ENCODE measurements around the gene LAMC3. TPM values are rescaled to one million over a fixed set of nuclear protein-coding genes. Genes with fewer than 3 reads are reported as not detected.

Gene LAMC3
- total RNA-seq, 2 donors from 2014 or later = 16.7 to 41.2 TPM

DNA sequence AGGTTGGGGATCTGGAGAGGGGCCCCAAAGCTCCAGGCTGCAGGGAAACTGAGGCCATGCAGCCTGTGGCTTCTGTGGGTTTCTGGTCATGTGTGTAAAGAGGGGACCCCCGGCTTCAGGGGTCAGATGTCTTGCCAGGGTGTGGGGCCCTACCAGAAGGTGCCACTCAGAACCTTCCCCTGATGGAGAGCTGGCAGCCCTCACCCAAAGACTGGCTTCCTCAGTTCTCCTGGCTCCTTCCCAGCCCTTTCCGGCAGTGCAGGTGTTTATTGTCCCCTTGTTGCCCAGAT, 11.6 kb upstream of the LAMC3 start:
- H3K9me3 ChIP-seq (ENCODE audit: control insufficient read depth, low read length) = no peaks in the 10 kb centered on the region
- H3K27ac ChIP-seq (ENCODE audit: low read depth, low read length) = no peak overlapping the region
- no peak for DNase-seq
- TF ChIP-seq CTCF (conservative IDR thresholded peaks at IDR 0.05) = no peak
- H3K9me3 Mint-ChIP-seq = no peaks in the 10 kb centered on the region
- no peak overlapping the region for H3K4me3 Mint-ChIP-seq
- peaks cover 13% of the 10 kb centered on the region for H3K27me3 ChIP-seq (ENCODE audit: control insufficient read depth, insufficient read depth, low read length, poor library complexity, severe bottlenecking)
- H3K9ac ChIP-seq (ENCODE audit: extremely low read depth, low read length, poor library complexity, severe bottlenecking) = no peak overlapping the region
- H3K4me1 Mint-ChIP-seq = no peaks in the 10 kb centered on the region
- WGBS, 2 experiments (ENCODE audit: insufficient coverage in 1 of 2, insufficient read length in 1 of 2) = 72 to 75% methylated on average over 2 of the region's 2 CpGs
- peaks cover 15% of the 10 kb centered on the region for H3K27me3 Mint-ChIP-seq (ENCODE audit: insufficient read depth)
- no peaks in the 10 kb centered on the region for H3K36me3 ChIP-seq (ENCODE audit: control insufficient read depth, insufficient read depth, low read length)
- H3K27ac Mint-ChIP-seq = no peak overlapping the region
- H3K4me1 ChIP-seq (ENCODE audit: control insufficient read depth, insufficient read depth, low read length) = peaks cover 4% of the 10 kb centered on the region
- no peaks in the 10 kb centered on the region for H3K36me3 Mint-ChIP-seq (ENCODE audit: low read depth)
- no peak overlapping the region for H3K4me3 ChIP-seq (ENCODE audit: low read length)

DNA sequence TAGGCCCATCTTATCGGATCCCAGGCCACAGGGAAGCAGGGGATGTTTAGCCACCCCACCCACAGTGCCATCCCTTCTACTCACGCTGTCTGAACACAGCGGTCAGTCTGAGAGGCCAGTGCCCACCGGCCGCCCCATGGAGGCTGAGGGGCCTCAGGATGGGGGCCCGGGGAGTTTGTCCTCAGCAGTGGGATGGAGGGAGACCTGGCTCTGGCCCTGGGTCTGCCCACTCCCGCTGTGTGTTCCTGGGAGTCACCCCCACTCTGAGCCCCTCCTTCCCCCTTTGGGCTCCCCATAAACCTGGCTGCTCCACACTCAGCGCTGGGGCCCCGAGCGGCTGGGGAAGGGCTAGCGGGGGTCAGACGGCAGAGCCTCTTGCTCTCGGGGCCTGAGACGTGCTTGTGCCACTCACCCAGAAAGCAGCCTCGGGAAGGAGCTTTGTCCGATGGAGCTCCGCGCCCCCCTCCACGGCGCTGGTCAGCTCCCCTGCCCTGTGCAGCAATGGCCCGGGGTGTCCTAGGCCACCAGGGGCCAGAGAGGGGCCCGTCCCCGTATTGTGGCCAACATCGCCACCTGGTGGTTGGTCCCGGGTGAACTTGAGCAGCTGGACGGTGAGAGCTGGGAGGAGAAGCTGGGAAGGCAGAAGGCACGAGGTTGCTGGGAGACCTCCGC, 10.9 kb upstream of the LAMC3 start:
- 29 to 50% methylated on average over 10 to 28 of the region's 28 CpGs for WGBS, 2 experiments (ENCODE audit: insufficient coverage in 1 of 2, insufficient read length in 1 of 2)
- H3K36me3 ChIP-seq (ENCODE audit: control insufficient read depth, insufficient read depth, low read length) = no peaks in the 10 kb centered on the region
- DNase-seq = peak; percentile 98
- H3K27ac ChIP-seq (ENCODE audit: low read depth, low read length) = no peak overlapping the region
- H3K4me1 Mint-ChIP-seq = no peaks in the 10 kb centered on the region
- TF ChIP-seq CTCF (conservative IDR thresholded peaks at IDR 0.05) = peak; percentile 96
- H3K4me3 Mint-ChIP-seq = no peak overlapping the region
- no peak overlapping the region for H3K27ac Mint-ChIP-seq
- no peaks in the 10 kb centered on the region for H3K9me3 Mint-ChIP-seq
- H3K9ac ChIP-seq (ENCODE audit: extremely low read depth, low read length, poor library complexity, severe bottlenecking) = no peak overlapping the region
- peaks cover 13% of the 10 kb centered on the region for H3K27me3 ChIP-seq (ENCODE audit: control insufficient read depth, insufficient read depth, low read length, poor library complexity, severe bottlenecking)
- peaks cover 4% of the 10 kb centered on the region for H3K4me1 ChIP-seq (ENCODE audit: control insufficient read depth, insufficient read depth, low read length)
- H3K36me3 Mint-ChIP-seq (ENCODE audit: low read depth) = no peaks in the 10 kb centered on the region
- H3K9me3 ChIP-seq (ENCODE audit: control insufficient read depth, low read length) = no peaks in the 10 kb centered on the region
- H3K27me3 Mint-ChIP-seq (ENCODE audit: insufficient read depth) = peaks cover 13% of the 10 kb centered on the region
- no peak overlapping the region for H3K4me3 ChIP-seq (ENCODE audit: low read length)

GRCh38 chr9:130998597-130999244, 10.3 kb upstream of the LAMC3 start:
- WGBS, 2 experiments (ENCODE audit: insufficient coverage in 1 of 2, insufficient read length in 1 of 2) = 81 to 84% methylated on average over 16 to 22 of the region's 22 CpGs
- H3K27me3 Mint-ChIP-seq (ENCODE audit: insufficient read depth) = peaks cover 13% of the 10 kb centered on the region
- TF ChIP-seq CTCF (conservative IDR thresholded peaks at IDR 0.05) = no peak
- no peaks in the 10 kb centered on the region for H3K36me3 Mint-ChIP-seq (ENCODE audit: low read depth)
- no peak overlapping the region for H3K4me3 Mint-ChIP-seq
- Histone ChIP-seq H3K4me3 (ENCODE audit: low read length) (no peak overlapping the region), H3K27ac (ENCODE audit: low read depth, low read length) (no peak overlapping the region), H3K4me1 (ENCODE audit: control insufficient read depth, insufficient read depth, low read length) (peaks cover 4% of the 10 kb centered on the region), H3K9ac (ENCODE audit: extremely low read depth, low read length, poor library complexity, severe bottlenecking) (no peak overlapping the region), H3K9me3 (ENCODE audit: control insufficient read depth, low read length) (no peaks in the 10 kb centered on the region), H3K27me3 (ENCODE audit: control insufficient read depth, insufficient read depth, low read length, poor library complexity, severe bottlenecking) (peaks cover 13% of the 10 kb centered on the region), H3K36me3 (ENCODE audit: control insufficient read depth, insufficient read depth, low read length) (no peaks in the 10 kb centered on the region)
- no peaks in the 10 kb centered on the region for H3K9me3 Mint-ChIP-seq
- no peaks in the 10 kb centered on the region for H3K4me1 Mint-ChIP-seq
- DNase-seq = no peak
- H3K27ac Mint-ChIP-seq = no peak overlapping the region

Measured in endodermal cell (in vitro differentiated cells).